Left ventricle myocardium inferior (tissue), 1 donor: Measurements from ENCODE around the gene MAGI2. TPM values are rescaled to one million over a fixed set of nuclear protein-coding genes. Genes with fewer than 3 reads are reported as not detected.

ENCODE experiments used
- DNase-seq: peaks from one replicate; pipeline ENCODE4 v3.0.0-alpha.2; 2020
- H3K27ac ChIP-seq: fragments of 200-600 bp; replicated peaks from 2 replicates; pipeline ENCODE4 v1.8.0; 2021
- H3K27me3 ChIP-seq: fragments of 200-600 bp; 2 replicates; pipeline ENCODE4 v1.8.0; 2021; ENCODE audit warnings: low read depth
- H3K36me3 ChIP-seq: fragments of 200-600 bp; 2 replicates; pipeline ENCODE4 v1.8.0; 2021
- H3K4me1 ChIP-seq: fragments of 200-600 bp; 2 replicates; pipeline ENCODE4 v1.8.0; 2021
- H3K4me3 ChIP-seq: fragments of 200-600 bp; 2 replicates; pipeline ENCODE4 v1.8.0; 2021; ENCODE audit warnings: mild to moderate bottlenecking, moderate library complexity
- H3K9me3 ChIP-seq: fragments of 200-600 bp; replicated peaks from 2 replicates; pipeline ENCODE4 v1.8.0; 2021
- intact Hi-C: fragments of 100-400 bp; cut with micrococcal nuclease; formaldehyde crosslinking; loops from one replicate; pipeline ENCODE4 v1.11.0; 2022
- total RNA-seq: library from RNA; stranded (reverse); fragmentation: NEBNext Ultra II Directional; extraction: Animal tissue kit (Norgen Biotek cat#: 25700); gene quantifications from one replicate; pipeline ENCODE4 v1.2.1, GENCODE V29; 2021
- TF ChIP-seq, protein P1 (sequence below): fragments of 200-600 bp; IDR thresholded peaks from 2 replicates; pipeline ENCODE4 v1.8.0; 2021; ENCODE audit warnings: antibody characterized with exemption, mild to moderate bottlenecking, borderline replicate concordance
- donor health status: DM: no; HTN: yes; CAD: no; lungs with severe emphysema.

MAGI2 gene
- total RNA-seq, 1 donor from 2014 or later = 4.5 TPM

DNA sequence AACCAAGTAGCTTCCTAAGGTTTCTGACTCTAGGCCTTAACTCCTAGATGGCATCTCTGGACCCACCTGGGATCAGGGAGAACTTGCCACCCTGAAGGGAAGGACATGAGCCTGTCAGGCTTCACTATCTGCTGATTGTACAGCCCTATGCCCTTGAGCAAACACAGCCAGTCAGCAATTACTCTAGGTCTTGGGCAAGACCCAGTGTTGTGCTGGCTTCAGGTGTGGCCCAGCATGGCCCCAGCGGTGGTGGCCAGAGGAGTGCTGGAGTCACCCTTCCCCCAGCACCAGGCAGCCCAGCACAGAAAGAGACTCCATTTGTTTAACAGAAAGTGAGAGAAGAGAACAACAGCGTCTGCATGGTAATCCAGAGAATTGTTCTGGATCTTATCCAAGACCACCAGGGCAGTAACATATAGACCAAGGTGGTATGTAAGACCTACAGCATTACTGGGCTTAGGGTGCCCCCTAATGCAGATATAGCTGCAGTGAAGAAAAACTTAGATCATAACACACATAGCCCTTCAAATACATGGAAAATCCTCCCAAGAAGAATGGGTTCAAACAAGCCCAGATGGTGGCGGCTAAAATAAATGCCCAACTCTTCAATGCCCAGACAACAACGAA is 207.7 kb downstream of the MAGI2 start:
- Histone ChIP-seq H3K27me3 (no peaks in the 10 kb centered on the region), H3K4me1 (no peaks in the 10 kb centered on the region), H3K4me3 (no peak overlapping the region), H3K36me3 (no peaks in the 10 kb centered on the region), H3K9me3 (peaks cover 7% of the 10 kb centered on the region), H3K27ac (no peak overlapping the region)
- no peak for DNase-seq
- TF ChIP-seq, protein P1, sequence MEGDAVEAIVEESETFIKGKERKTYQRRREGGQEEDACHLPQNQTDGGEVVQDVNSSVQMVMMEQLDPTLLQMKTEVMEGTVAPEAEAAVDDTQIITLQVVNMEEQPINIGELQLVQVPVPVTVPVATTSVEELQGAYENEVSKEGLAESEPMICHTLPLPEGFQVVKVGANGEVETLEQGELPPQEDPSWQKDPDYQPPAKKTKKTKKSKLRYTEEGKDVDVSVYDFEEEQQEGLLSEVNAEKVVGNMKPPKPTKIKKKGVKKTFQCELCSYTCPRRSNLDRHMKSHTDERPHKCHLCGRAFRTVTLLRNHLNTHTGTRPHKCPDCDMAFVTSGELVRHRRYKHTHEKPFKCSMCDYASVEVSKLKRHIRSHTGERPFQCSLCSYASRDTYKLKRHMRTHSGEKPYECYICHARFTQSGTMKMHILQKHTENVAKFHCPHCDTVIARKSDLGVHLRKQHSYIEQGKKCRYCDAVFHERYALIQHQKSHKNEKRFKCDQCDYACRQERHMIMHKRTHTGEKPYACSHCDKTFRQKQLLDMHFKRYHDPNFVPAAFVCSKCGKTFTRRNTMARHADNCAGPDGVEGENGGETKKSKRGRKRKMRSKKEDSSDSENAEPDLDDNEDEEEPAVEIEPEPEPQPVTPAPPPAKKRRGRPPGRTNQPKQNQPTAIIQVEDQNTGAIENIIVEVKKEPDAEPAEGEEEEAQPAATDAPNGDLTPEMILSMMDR = no peak
- intact Hi-C loops = no loop called here

DNA sequence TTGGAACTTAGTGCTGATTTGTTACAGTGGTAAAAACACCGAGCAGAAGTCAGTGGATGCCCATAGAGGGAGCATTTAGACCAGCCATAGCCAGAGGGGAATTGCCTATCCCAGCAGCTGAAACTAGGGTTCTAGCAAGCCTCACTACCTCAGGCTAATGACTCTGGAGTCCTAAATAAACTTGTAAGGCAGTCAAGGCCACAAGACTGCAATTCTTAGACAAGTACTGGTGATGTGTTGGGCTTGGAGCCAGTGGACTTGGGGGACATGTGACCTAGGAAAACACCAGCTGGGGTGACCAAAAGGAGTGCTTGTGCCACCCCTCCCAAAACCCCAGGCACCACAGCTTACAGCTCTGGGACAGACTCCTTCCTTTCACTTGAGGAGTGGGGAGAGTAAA is 209.0 kb downstream of the MAGI2 start:
- intact Hi-C loops = no loop called here
- Histone ChIP-seq H3K4me1 (no peaks in the 10 kb centered on the region), H3K27me3 (no peaks in the 10 kb centered on the region), H3K27ac (no peak overlapping the region), H3K9me3 (peaks cover 7% of the 10 kb centered on the region), H3K4me3 (no peak overlapping the region), H3K36me3 (no peaks in the 10 kb centered on the region)
- TF ChIP-seq, protein P1 = no peak
- no peak for DNase-seq

DNA sequence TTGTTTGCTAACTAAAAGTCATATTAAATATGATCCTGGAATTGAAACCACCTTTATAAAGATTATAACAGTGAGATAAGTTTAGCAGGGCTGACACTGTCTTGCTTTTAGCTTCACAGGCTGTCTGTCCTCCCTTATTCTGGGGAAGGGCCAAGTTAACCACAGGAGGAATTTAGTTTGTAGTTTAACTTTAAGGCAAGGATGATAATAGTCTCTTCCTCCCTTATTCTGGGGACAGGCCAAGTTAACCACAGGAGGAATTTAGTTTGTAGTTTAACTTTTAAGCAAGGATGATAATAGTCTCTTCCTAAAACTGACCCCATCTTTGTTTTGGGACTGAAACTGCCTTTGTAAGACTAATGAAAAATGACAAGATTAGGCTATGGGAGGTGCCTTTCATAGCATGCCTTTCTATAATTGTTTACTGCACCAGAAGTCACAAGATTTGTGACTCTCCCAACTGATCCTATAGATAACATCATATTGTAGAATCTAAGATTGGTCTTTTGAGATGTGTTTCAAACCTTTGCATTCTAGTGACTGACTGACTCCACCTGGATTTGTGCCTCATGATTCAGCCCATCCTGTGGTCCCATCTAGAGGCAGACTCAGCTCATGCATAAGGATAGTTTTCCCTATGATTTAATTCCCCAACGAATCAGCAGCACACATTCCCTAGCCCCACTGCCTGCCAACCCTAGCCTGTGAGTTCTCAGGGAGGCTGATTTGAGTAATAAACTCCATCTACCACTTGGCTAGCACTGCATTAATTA is 212.0 kb downstream of the MAGI2 start:
- H3K27me3 ChIP-seq = no peaks in the 10 kb centered on the region
- H3K36me3 ChIP-seq = no peaks in the 10 kb centered on the region
- no peak overlapping the region for H3K27ac ChIP-seq
- DNase-seq = no peak
- peaks cover 6% of the 10 kb centered on the region for H3K9me3 ChIP-seq
- TF ChIP-seq, protein P1 = no peak
- intact Hi-C loops = no loop called here
- H3K4me1 ChIP-seq = no peaks in the 10 kb centered on the region
- no peak overlapping the region for H3K4me3 ChIP-seq

DNA sequence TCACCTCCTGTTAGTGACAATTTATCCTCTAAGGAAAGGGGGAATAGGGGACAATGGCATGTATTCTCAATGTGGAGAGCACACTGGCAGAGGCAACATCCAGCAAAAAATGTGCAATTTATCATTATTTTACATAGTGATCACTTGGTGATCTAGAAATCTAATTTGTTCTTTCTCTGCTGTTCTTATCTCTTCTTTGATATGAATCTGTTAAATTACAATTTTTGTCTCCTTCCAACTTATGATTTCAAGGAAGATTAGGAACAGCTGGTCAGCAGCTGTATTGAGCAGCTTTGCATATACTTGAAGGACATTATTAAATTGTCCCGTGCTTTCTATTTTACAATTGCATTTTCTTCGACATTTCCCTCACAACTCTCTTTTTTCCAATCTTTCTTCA is 213.1 kb downstream of the MAGI2 start:
- intact Hi-C loops = no loop called here
- no peak for DNase-seq
- TF ChIP-seq, protein P1 = no peak
- no peaks in the 10 kb centered on the region for H3K27me3 ChIP-seq
- no peaks in the 10 kb centered on the region for H3K4me1 ChIP-seq
- H3K36me3 ChIP-seq = no peaks in the 10 kb centered on the region
- H3K4me3 ChIP-seq = no peak overlapping the region
- H3K9me3 ChIP-seq = no peaks in the 10 kb centered on the region
- no peak overlapping the region for H3K27ac ChIP-seq

DNA sequence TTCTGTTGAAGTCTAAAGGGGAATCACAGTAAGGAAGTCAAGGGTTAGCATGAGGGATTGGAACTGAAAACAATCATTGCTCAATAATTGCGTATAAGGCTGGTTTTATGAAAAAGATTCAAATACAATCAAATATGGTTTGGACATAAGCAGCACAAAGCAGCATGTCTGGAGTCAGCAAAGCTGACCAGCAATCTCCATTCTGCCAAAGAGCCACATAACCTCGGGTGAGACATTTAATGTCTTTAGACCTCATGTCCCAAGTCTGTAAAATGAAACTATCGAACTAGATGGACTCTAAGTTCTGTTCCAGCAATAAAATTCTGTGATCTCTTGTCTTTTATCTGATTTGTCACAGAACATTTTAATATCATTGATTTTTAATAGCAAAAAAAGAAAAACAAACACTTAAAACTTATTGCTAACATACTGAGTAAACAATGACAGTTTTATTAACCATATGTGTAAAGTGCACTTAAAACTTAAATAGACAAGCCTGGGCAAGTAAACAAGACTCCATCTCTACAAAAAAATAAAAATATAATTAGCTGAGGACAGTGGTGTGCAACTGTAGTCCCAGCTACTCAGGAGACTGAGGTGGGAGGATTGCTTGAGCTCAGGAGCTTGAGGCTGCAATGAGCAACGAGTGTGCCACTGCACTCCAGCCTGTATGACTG is 217.0 kb downstream of the MAGI2 start:
- DNase-seq = no peak
- Histone ChIP-seq H3K36me3 (no peaks in the 10 kb centered on the region), H3K27me3 (no peaks in the 10 kb centered on the region), H3K4me3 (no peak overlapping the region), H3K4me1 (no peaks in the 10 kb centered on the region), H3K27ac (no peak overlapping the region), H3K9me3 (no peaks in the 10 kb centered on the region)
- TF ChIP-seq, protein P1 = no peak
- intact Hi-C loops = no loop called here
